Stomach (tissue), 4 donors: Measurements from ENCODE around the gene TAF15.

Experiments used
- CTCF ChIP-seq, 7 experiments: fragments of 450-650 bp in 4 of 7; fragments of 200-600 bp in 3 of 7; sonication (generic) in 3 of 7; IDR thresholded peaks; one replicate each; pipeline ENCODE4 v1.5.1; 2016 to 2019; ENCODE audit warnings: antibody characterized with exemption in 7 of 7, control low read depth in 2 of 7, mild to moderate bottlenecking in 1 of 7
- POLR2A ChIP-seq, 4 donors: fragments of 450-650 bp; IDR thresholded peaks; one replicate each; pipeline ENCODE4 v1.6.1; 2016; ENCODE audit warnings: antibody characterized with exemption in 4 of 4, control low read depth in 2 of 4, mild to moderate bottlenecking in 1 of 4, moderate library complexity in 1 of 4

GRCh38 chr17:35841101-35841500, 31.8 kb downstream of the TAF15 start:
- no peak for TF ChIP-seq CTCF (IDR thresholded peaks at IDR 0.05)
- TF ChIP-seq POLR2A (IDR thresholded peaks at IDR 0.05): no peak
